GM12872 (cell line): ENCODE measurements around the gene CRIM1.

Source experiments
- TF ChIP-seq, protein P1 (sequence below): IDR thresholded peaks from 3 replicates; pipeline ENCODE4 v1.5.1; 2011; ENCODE audit warnings: low read depth, mild to moderate bottlenecking, low read length, moderate library complexity; ENCODE audit not compliant: insufficient read depth

CRIM1 gene

DNA sequence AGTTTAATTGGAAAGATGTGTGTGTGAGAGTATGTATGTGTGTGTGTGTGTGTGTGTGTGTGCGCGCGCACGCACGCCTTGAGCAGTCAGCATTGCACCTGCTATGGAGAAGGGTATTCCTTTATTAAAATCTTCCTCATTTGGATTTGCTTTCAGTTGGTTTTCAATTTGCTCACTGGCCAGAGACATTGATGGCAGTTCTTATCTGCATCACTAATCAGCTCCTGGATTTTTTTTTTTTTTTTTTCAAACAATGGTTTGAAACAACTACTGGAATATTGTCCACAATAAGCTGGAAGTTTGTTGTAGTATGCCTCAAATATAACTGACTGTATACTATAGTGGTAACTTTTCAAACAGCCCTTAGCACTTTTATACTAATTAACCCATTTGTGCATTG is 194.4 kb downstream of the CRIM1 start:
- TF ChIP-seq, protein P1, sequence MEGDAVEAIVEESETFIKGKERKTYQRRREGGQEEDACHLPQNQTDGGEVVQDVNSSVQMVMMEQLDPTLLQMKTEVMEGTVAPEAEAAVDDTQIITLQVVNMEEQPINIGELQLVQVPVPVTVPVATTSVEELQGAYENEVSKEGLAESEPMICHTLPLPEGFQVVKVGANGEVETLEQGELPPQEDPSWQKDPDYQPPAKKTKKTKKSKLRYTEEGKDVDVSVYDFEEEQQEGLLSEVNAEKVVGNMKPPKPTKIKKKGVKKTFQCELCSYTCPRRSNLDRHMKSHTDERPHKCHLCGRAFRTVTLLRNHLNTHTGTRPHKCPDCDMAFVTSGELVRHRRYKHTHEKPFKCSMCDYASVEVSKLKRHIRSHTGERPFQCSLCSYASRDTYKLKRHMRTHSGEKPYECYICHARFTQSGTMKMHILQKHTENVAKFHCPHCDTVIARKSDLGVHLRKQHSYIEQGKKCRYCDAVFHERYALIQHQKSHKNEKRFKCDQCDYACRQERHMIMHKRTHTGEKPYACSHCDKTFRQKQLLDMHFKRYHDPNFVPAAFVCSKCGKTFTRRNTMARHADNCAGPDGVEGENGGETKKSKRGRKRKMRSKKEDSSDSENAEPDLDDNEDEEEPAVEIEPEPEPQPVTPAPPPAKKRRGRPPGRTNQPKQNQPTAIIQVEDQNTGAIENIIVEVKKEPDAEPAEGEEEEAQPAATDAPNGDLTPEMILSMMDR = no peak

DNA sequence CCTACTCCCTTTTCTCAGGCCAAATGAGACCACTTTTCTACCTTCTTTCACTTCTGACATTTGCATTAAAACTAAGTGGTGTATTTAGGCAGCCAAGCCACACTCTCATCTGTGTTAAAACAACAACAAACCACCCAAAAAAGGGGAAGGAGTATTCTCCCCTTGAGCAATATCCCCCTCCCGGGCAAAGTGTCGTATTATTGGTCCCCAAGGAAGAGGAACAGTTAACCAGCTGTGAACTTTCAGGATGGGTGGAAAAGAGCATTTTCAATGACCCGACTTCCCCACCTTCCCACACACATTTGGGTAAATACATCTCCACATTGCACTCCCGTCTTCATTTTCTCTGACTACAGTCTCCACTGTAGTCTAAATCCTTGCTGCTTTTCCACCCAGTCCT is 198.1 kb downstream of the CRIM1 start:
- TF ChIP-seq, protein P1 = no peak

DNA sequence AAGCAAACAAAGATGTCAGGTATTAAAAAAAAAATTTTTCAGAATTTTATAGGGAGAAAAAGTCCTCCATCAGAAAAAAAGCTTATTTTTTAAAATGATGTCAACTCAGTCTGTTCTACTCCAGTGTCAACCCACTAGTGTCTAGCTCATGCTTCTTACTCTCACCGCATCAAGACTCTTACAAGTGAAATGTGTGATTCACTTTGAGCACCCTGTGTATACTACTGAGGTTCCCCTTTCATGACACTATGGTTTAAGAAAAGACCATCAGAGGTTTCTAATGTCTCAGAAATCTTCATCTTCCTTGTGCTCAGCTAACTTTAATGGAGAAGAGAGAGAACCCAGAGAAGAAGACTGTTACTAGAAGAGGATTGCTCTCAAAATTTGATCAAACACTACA is 199.0 kb downstream of the CRIM1 start:
- TF ChIP-seq, protein P1 = no peak

DNA sequence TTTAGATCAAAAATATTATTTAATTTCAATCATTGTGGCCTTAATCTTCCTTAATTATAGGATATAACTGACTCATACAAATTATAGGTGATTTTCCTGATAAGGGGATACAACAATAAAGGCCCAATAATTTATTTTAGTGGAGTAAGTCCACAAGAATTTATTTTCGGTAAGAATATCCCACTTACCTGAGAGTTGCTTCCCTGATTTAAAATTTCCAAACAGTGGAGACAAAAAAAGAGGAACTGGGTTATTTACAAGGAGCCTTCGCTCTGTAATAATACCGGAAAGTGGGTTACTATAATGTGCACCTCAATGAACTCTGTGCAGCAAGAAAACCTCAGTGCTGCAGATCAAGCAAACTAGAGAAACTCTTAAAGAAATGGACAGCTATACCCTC is 200.2 kb downstream of the CRIM1 start:
- TF ChIP-seq, protein P1 = no peak

DNA sequence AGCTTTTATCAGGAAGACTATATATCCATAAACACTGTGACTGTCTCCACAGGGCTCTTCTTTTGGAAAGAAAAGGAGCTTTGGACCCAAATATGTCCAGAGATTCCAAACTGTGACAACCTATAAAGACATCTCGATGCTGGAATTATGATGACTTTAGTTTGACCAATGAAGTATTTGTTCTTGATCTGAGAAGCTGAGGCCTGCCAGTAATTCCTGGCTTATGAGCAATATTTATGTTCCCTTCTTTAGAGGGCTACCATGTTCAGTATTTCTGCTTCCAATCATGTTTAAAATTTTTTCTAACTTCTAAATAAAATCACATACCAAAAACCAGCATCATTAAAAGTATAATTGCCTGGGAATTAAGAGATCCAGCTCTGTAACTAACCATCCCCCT is 201.3 kb downstream of the CRIM1 start:
- TF ChIP-seq, protein P1 = no peak

DNA sequence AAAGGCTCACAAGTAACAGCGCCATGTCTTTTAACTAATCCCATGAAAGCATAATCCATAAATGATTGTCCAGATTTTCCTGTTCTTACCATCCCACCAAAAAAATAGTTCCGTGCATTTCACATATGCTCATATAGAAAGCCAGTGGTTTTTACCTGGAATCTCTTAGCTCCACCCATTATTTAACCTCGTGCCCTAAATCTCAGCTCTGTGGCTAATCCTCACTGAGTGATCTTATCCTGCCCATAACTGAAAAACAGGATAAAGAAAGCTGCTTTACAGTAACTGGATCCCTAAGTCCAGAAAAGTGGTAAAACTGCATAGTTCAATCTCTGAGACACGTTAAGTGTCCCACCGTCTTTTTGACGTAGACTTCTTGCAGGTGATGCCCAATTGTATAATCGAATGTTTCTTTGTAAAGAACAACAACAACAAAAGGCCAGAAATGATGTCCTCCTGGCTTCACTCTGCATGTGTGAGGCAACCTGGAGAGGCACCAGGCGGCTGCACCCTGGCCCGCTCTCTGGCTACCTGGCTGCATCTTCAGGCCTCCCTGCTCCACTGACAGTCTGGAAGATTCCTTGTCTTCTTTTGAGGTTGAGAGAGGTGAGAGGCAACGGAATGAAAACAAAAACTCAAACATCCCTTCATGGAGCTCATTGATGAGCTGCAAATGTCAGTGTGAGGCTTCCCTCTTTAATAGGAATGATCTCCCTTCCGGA is 203.8 kb downstream of the CRIM1 start:
- TF ChIP-seq, protein P1 = no peak

DNA sequence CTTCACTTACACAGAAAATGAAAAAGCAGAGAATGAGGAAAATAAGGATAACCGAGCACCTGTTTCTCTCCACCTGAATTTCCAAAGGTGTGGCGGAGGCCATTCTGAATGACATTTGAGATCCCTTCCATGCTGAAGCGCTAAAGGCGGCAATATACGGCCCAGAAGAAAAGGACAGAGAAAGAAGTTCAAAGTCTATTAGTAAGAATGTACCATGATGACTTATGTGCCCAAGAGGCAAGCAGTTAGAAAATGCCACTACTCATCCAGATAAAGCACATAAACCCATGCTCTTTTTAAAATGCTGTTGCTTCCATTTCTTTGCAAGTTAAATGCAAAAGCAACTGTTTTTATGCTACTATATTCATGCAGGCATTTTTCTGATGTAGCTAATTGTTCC is 205.1 kb downstream of the CRIM1 start:
- TF ChIP-seq, protein P1 = no peak
